Thymus (tissue), 11 donors: ENCODE measurements around the gene ANKRD52. TPM values are rescaled to one million over a fixed set of nuclear protein-coding genes. Genes with fewer than 3 reads are reported as not detected.

ENCODE experiments used
- DNase-seq, 9 donors: peaks; one replicate each; pipeline ENCODE4 v3.0.0-alpha.2; 2013; ENCODE audit warnings: low spot score in 9 of 9, low read depth in 6 of 9, missing footprints in 1 of 9
- H3K27ac ChIP-seq, 2 donors: one replicate each; pipeline ENCODE4 v1.5.1; 2013; ENCODE audit warnings: control low read depth in 1 of 2, low read depth in 1 of 2, low read length in 1 of 2, mild to moderate bottlenecking in 1 of 2, moderate library complexity in 1 of 2
- H3K27me3 ChIP-seq, 2 donors: one replicate each; pipeline ENCODE4 v1.5.1; 2013; ENCODE audit warnings: low read length in 1 of 2; ENCODE audit not compliant: control insufficient read depth in 2 of 2, insufficient read depth in 1 of 2
- H3K36me3 ChIP-seq, 2 donors: one replicate each; pipeline ENCODE4 v1.5.1; 2013; ENCODE audit warnings: low read length in 1 of 2, mild to moderate bottlenecking in 1 of 2, moderate library complexity in 1 of 2; ENCODE audit not compliant: control insufficient read depth in 2 of 2, insufficient read depth in 2 of 2
- H3K4me1 ChIP-seq, 2 donors: one replicate each; pipeline ENCODE4 v1.5.1; 2013; ENCODE audit warnings: low read length in 2 of 2; ENCODE audit not compliant: control insufficient read depth in 2 of 2, insufficient read depth in 2 of 2
- H3K4me3 ChIP-seq, 2 donors: one replicate each; pipeline ENCODE4 v1.5.1; 2013; ENCODE audit warnings: low read length in 2 of 2, control low read depth in 1 of 2, mild to moderate bottlenecking in 1 of 2
- H3K9me3 ChIP-seq, 2 donors: one replicate each; pipeline ENCODE4 v1.5.1; 2013; ENCODE audit warnings: low read length in 1 of 2, mild to moderate bottlenecking in 1 of 2; ENCODE audit not compliant: control insufficient read depth in 2 of 2, insufficient read depth in 1 of 2
- WGBS: extraction: QIAGEN DNeasy Blood & Tissue Kit; methylation state at CpG from one replicate; pipeline ENCODE4 v1.1.7; 2013; 5-methylcytosine and 5-hydroxymethylcytosine counted together
- polyA plus RNA-seq: library from polyadenylated mRNA; stranded (reverse); fragments of 200-250 nt; gene quantifications from one replicate; pipeline ENCODE4 v1.2.3, GENCODE V29; 2013
- total RNA-seq: library from RNA; stranded (reverse); fragments of 120-200 nt; gene quantifications from one replicate; pipeline ENCODE4 v1.2.4, GENCODE V29; 2013
- donor health status: healthy.

Gene ANKRD52
- total and polyA plus RNA-seq, 2 donors, result 2.9 to 7.9 TPM

- H3K27me3 ChIP-seq, result no peaks in the 10 kb centered on the region
- DNase-seq, result no peak
- H3K4me3 ChIP-seq, result no peak overlapping the region
- 95% methylated on average over 5 of the region's 5 CpGs for WGBS
- H3K4me1 ChIP-seq, result peaks cover 14 to 23% of the 10 kb centered on the region in 2 donors
- H3K27ac ChIP-seq, result peak overlapping the region in 1 of 2 donors; percentile 31
- H3K9me3 ChIP-seq, result no peaks in the 10 kb centered on the region
- peaks cover 0 to 4% of the 10 kb centered on the region in 2 donors for H3K36me3 ChIP-seq
These were observed 3.5 kb upstream of the ANKRD52 start for GRCh38 chr12:56261503-56262232.

DNA sequence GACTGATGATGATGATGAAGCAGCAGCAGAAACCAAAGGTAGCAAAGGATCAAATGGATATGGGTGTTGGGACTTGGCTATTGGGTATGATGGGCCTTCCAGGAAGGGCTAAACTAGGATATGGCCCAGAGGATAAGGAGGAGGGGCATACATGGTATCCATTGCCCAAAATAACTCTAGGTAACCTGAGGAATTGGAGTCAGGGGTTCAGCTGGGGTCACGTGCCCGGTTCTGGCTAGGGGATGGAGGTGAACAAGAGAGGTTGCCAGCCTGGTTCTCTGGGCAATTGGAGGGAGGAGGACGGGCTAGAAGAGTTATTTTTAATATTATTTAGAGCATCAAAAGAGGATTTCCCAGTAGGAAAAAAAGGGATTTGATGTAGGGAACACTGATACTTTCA is 2.7 kb upstream of the ANKRD52 start:
- no peak overlapping the region for H3K4me3 ChIP-seq
- DNase-seq, result no peak
- H3K9me3 ChIP-seq, result no peaks in the 10 kb centered on the region
- no peak overlapping the region for H3K27ac ChIP-seq
- peaks cover 14 to 20% of the 10 kb centered on the region in 2 donors for H3K4me1 ChIP-seq
- WGBS, result 97% methylated on average over 3 of the region's 3 CpGs
- H3K36me3 ChIP-seq, result peaks cover under 1 to 10% of the 10 kb centered on the region in 2 donors
- no peaks in the 10 kb centered on the region for H3K27me3 ChIP-seq

DNA sequence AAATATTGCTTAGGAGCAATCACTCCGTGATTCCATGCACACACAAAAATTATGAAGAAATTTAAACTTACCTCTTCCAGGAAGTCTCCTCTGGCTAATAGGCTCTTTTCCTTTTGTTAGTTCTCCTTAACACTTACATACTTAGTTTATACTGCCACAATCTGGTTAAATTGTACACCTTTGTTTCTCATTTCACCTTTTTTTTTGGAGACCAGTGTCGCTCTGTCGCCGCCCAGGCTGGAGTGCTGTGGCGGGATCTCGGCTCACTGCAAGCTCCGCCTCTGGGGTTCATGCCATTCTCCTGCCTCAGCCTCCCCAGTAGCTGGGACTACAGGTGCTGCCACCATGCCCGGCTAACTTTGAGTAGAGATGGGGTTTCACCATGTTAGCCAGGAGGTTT is 2.2 kb upstream of the ANKRD52 start:
- Histone ChIP-seq H3K27ac (no peak overlapping the region), H3K4me3 (no peak overlapping the region), H3K9me3 (no peaks in the 10 kb centered on the region), H3K36me3 (peaks cover 4 to 15% of the 10 kb centered on the region in 2 donors), H3K4me1 (peaks cover 14 to 20% of the 10 kb centered on the region in 2 donors), H3K27me3 (no peaks in the 10 kb centered on the region)
- WGBS, result 95% methylated on average over 8 of the region's 8 CpGs
- DNase-seq, result no peak

DNA sequence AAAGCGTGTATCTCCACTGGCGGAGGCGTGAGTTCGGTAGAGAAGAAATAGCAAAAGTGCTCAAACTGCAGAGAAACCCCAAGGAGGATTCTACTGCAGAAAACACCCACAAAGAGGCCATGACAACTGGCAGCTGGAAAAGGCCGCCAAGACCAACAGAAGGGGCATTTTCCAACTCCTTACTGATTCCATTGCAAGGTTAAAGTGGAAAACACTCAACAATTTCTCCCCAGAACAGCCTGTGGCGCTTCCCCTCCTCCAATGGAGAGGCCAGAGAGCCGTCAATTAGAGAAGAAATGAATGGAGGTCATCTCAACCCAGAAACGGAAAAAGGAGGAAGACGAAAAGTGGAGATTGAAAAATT is 618 bp upstream of the ANKRD52 start:
- Histone ChIP-seq H3K36me3 (peaks cover 16 to 26% of the 10 kb centered on the region in 2 donors), H3K4me3 (peak overlapping the region; percentile 81 to 97), H3K9me3 (no peaks in the 10 kb centered on the region), H3K4me1 (peaks cover 14 to 20% of the 10 kb centered on the region in 2 donors), H3K27me3 (no peaks in the 10 kb centered on the region), H3K27ac (peak overlapping the region; percentile 62 to 88)
- WGBS, result 37% methylated on average over 9 of the region's 9 CpGs
- DNase-seq, result no peak

- H3K4me3 ChIP-seq, result peak overlapping the region; percentile 85 to 97
- H3K27ac ChIP-seq, result peak overlapping the region in 1 of 2 donors; percentile 68
- peaks cover 14 to 20% of the 10 kb centered on the region in 2 donors for H3K4me1 ChIP-seq
- H3K9me3 ChIP-seq, result no peaks in the 10 kb centered on the region
- peaks cover 28 to 38% of the 10 kb centered on the region in 2 donors for H3K36me3 ChIP-seq
- H3K27me3 ChIP-seq, result no peaks in the 10 kb centered on the region
- WGBS, result under 1% methylated on average over 27 of the region's 27 CpGs
- DNase-seq, result peak in 5 of 9 donors; percentile 4 to 37 (median 13)
These were observed 605 bp downstream of the ANKRD52 start for GRCh38 chr12:56257491-56258067.

GRCh38 chr12:56257071-56257470 is 1.1 kb downstream of the ANKRD52 start:
- no peak for DNase-seq
- H3K27me3 ChIP-seq, result no peaks in the 10 kb centered on the region
- peaks cover 34 to 44% of the 10 kb centered on the region in 2 donors for H3K36me3 ChIP-seq
- H3K4me3 ChIP-seq, result peak overlapping the region; percentile 85 to 97
- no peaks in the 10 kb centered on the region for H3K9me3 ChIP-seq
- no peak overlapping the region for H3K27ac ChIP-seq
- peaks cover 14 to 20% of the 10 kb centered on the region in 2 donors for H3K4me1 ChIP-seq
- 91% methylated on average over 8 of the region's 8 CpGs for WGBS

GRCh38 chr12:56256326-56256960 is 1.7 kb downstream of the ANKRD52 start:
- Histone ChIP-seq H3K27ac (no peak overlapping the region), H3K4me1 (peaks cover 14 to 20% of the 10 kb centered on the region in 2 donors), H3K4me3 (no peak overlapping the region), H3K9me3 (no peaks in the 10 kb centered on the region), H3K27me3 (no peaks in the 10 kb centered on the region), H3K36me3 (peaks cover 40 to 50% of the 10 kb centered on the region in 2 donors)
- DNase-seq, result no peak
- 90% methylated on average over 4 of the region's 4 CpGs for WGBS

GRCh38 chr12:56255671-56256070 is 2.5 kb downstream of the ANKRD52 start:
- Histone ChIP-seq H3K27me3 (no peaks in the 10 kb centered on the region), H3K4me1 (peaks cover 14 to 20% of the 10 kb centered on the region in 2 donors), H3K27ac (no peak overlapping the region), H3K4me3 (no peak overlapping the region), H3K9me3 (no peaks in the 10 kb centered on the region), H3K36me3 (peaks cover 40 to 55% of the 10 kb centered on the region in 2 donors)
- WGBS, result 98% methylated on average over 7 of the region's 7 CpGs
- DNase-seq, result no peak

GRCh38 chr12:56253091-56253490 is 5.1 kb downstream of the ANKRD52 start:
- Histone ChIP-seq H3K27ac (no peak overlapping the region), H3K27me3 (no peaks in the 10 kb centered on the region), H3K4me1 (peaks cover 8 to 14% of the 10 kb centered on the region in 2 donors), H3K36me3 (peaks cover 55 to 74% of the 10 kb centered on the region in 2 donors), H3K4me3 (no peak overlapping the region), H3K9me3 (no peaks in the 10 kb centered on the region)
- 98% methylated on average over 11 of the region's 11 CpGs for WGBS
- DNase-seq, result no peak
